ENCODE results near the gene CACNA1C. TPM values are rescaled to one million over a fixed set of nuclear protein-coding genes. Genes with fewer than 3 reads are reported as not detected.

Gene CACNA1C
- total RNA-seq, 2 experiments from 2014 or later = 0.04 TPM

- CTCF ChIA-PET = no interaction called here
- POLR2A ChIA-PET = no interaction called here
These were observed 290.9 kb downstream of the CACNA1C start for GRCh38 chr12:2343681-2344080.

- ChIA-PET CTCF (no interaction called here), POLR2A (no interaction called here)
These were observed 291.7 kb downstream of the CACNA1C start for GRCh38 chr12:2344476-2344875.

GRCh38 chr12:2344885-2345284, 292.1 kb downstream of the CACNA1C start:
- POLR2A ChIA-PET = no interaction called here
- CTCF ChIA-PET = no interaction called here

- ChIA-PET POLR2A (no interaction called here), CTCF (no interaction called here)
These were observed 293.1 kb downstream of the CACNA1C start for GRCh38 chr12:2345902-2346301.

GRCh38 chr12:2346416-2346815, 293.6 kb downstream of the CACNA1C start:
- ChIA-PET CTCF (no interaction called here), POLR2A (no interaction called here)

- ChIA-PET CTCF (no interaction called here), POLR2A (no interaction called here)
These were observed 294.5 kb downstream of the CACNA1C start for GRCh38 chr12:2347137-2347843.

GRCh38 chr12:2347844-2348481, 295.2 kb downstream of the CACNA1C start:
- CTCF ChIA-PET = no interaction called here
- POLR2A ChIA-PET = no interaction called here

GRCh38 chr12:2348482-2348852, 295.7 kb downstream of the CACNA1C start:
- CTCF ChIA-PET = no interaction called here
- POLR2A ChIA-PET = no interaction called here

- ChIA-PET CTCF (no interaction called here), POLR2A (no interaction called here)
These were observed 298.4 kb downstream of the CACNA1C start for GRCh38 chr12:2351161-2351560.

GRCh38 chr12:2352203-2352602, 299.4 kb downstream of the CACNA1C start:
- POLR2A ChIA-PET = no interaction called here
- CTCF ChIA-PET = no interaction called here

- CTCF ChIA-PET = no interaction called here
- POLR2A ChIA-PET = no interaction called here
These were observed 300.5 kb downstream of the CACNA1C start for GRCh38 chr12:2353281-2353680.

GRCh38 chr12:2353691-2354090, 300.9 kb downstream of the CACNA1C start:
- CTCF ChIA-PET = no interaction called here
- POLR2A ChIA-PET = no interaction called here

GRCh38 chr12:2354151-2354991, 301.6 kb downstream of the CACNA1C start:
- ChIA-PET CTCF (no interaction called here), POLR2A (no interaction called here)

- ChIA-PET POLR2A (no interaction called here), CTCF (no interaction called here)
These were observed 302.4 kb downstream of the CACNA1C start for GRCh38 chr12:2355198-2355597.

GRCh38 chr12:2355604-2356003, 302.8 kb downstream of the CACNA1C start:
- CTCF ChIA-PET = no interaction called here
- POLR2A ChIA-PET = no interaction called here

- ChIA-PET POLR2A (no interaction called here), CTCF (no interaction called here)
These were observed 303.9 kb downstream of the CACNA1C start for GRCh38 chr12:2356601-2357125.

GRCh38 chr12:2358986-2359658, 306.3 kb downstream of the CACNA1C start:
- POLR2A ChIA-PET = no interaction called here
- CTCF ChIA-PET = no interaction called here

GRCh38 chr12:2359725-2360629, 307.2 kb downstream of the CACNA1C start:
- POLR2A ChIA-PET = no interaction called here
- CTCF ChIA-PET = no interaction called here

GRCh38 chr12:2360630-2361170, 307.9 kb downstream of the CACNA1C start:
- ChIA-PET POLR2A (no interaction called here), CTCF (no interaction called here)
